ENCODE data around the gene GRM7.

Gene GRM7

DNA sequence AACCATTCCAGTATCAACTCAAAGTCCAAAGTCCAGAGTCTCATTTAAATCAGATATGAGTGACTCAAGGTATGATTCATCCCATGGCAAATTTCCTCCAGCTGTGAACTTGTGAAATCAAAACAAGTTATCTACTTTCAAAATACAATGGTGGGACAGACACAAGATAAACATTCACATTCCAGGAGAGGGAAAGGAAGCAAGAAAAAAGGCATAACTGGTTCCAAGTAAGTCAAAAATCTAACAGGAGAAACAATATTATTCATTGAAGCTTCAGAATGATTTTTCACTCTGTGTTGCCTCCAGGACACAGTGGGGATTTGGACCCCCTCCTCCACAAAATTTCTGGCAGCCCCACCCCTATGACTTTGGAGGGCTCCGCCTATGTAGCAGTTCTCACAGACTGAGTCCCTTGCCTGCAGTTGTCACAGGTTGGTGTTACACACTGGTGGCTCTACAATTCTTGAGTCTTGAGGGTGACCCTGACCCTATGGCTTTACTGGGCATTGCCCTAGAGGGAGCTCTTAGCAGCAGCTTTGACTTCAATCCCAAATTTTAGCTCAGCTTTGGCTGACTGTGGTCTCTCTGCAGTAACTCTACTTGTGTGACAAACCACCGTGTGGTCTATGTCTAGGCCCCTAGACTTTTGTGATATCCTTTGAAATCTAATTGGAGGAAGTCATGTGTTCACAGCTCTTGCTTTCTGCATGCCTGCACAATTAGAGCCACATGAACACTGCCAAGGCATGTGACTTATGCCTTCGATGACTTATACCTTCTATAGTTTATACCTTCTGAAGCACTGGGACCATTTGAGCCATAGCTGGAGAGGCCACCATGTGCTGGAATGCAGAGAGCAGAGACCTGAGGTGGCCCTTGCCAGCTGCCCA lies 644.2 kb downstream of the GRM7 start:
- no peak for DNase-seq (ENCODE audit: low read depth)

DNA sequence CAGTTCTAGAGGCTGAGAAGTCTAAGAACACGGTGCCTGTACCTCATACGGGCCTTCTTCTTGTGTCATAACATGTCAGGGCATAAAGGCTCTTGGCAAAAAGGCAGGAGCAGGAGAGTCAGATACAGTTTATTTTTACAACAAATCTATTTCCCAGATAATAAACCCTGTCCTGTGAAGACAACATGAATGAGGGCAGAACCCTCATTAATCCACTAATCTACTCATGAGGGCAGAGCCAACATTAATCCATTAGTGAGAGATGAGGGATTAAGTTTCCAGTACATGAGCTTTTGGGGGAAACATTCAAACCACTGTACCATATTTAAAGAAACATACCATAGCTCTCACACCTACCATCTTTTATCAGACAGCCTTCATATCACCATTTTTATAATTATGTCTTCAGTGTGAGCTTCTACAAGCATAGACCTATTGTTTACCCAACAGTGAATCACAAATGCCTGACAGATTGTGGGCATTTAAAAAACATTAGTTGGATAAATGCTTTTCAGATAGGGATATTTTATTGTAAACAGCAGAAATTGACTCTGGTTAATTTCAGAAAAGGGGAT lies 645.8 kb downstream of the GRM7 start:
- DNase-seq (ENCODE audit: low read depth), result no peak

DNA sequence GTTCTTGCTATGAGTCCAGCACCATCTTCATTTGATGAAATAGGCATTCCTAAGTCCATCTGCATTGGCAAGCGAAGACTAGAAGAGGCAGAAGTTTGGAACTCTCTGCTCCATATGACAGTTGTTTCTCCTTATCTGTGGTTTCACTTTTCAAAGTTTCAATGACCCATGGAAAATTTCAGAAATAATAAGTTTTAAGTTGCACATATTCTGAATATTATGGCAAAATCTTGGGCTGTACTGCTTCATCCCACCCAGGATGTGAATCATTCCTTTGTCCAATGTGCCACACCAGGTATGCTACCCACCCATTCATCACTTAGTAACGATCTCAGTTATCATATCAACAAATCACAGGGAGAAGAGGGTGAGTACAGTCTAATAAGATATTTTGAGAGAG lies 647.9 kb downstream of the GRM7 start:
- DNase-seq (ENCODE audit: low read depth), result no peak

GRCh38 chr3:7512048-7512447 lies 651.1 kb downstream of the GRM7 start:
- no peak for DNase-seq (ENCODE audit: low read depth)

GRCh38 chr3:7518026-7518425 lies 657.1 kb downstream of the GRM7 start:
- no peak for DNase-seq (ENCODE audit: low read depth)

GRCh38 chr3:7518456-7518855 lies 657.5 kb downstream of the GRM7 start:
- no peak for DNase-seq (ENCODE audit: low read depth)

DNA sequence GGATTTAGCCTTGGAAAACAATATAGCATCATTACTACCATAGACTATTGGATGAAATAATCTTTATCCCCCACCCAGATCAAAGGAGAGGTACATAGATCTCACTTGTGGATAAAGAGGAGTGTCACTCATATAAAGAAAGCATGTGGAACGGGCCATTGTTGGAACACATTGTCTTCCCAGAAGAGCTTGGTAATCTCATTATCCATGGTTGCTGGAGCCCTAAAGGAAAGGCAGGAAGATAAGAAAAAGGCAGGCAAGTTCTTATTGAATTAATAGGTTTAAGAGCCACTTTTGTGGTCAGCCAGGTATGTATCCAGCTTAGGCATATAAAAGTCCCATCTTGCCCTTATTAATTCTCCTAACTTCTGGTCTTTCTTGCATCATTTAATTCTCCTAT lies 659.1 kb downstream of the GRM7 start:
- no peak for DNase-seq (ENCODE audit: low read depth)

DNA sequence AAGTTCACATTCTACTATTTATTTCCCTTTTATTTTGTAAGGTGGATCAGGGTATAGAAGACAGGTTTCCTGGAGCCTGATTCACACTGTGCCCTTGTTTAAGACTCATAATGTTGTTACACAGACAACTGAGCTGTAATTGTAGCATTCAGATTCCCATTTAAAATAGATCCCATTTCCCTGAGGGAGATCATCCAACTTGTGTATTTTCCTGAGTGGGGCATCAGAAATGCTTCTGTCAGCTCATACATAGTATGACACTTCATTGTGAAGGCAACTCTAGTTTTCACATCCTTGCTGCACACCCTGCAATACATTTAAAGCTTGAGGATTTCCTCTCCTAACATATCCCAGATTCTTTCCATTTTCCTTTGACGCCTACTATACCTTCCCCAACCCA lies 659.7 kb downstream of the GRM7 start:
- DNase-seq (ENCODE audit: low read depth), result no peak

DNA sequence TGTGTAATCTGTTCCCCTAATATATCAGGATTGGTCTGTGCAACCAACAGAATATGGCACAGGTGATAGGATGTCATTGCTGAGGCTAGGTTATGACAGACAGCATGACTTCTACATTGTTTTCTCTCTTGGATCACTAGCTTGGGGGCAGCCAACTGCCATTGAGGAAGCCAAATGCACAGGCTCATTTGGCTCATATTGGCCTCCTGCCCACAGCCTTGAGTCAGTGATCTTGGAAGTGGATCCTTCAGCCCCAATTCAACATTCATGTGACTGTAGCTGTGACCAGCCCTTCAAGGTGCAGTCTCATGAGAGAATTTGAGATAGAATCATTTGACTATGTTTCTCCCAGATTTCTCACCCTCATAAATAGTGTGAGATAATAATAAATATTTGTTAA lies 675.6 kb downstream of the GRM7 start:
- no peak for DNase-seq (ENCODE audit: low read depth)

- no peak for DNase-seq (ENCODE audit: low read depth)
Measured at GRCh38 chr3:7536921-7537320, 676.0 kb downstream of the GRM7 start.

DNA sequence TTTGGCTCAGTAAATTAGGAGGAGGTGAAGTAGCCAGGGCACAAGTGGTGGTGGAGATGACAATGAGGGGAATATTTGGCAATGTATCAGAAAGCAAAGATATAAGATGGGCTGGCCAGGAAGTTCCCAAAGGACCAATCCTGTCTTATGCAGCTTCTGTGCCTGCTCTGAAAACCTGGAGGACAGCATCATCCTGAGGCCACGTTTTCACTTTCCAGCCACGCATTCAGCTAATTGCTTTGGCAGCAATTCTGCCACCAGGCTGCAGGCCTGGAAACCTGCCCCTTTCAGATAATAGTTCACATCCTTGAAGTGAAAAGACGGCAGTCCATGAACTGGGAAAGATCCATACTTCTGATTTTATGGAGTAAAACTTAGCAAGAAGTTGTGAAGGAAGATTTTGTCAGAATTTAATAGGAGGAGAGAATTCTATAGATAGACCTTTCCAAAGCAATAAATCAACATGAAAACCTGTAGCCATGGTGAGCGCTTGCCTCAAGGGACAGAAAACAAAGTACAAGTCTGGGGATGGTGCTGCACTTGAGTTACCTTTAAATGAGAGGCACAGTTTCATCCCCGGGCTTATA lies 682.5 kb downstream of the GRM7 start:
- no peak for DNase-seq (ENCODE audit: low read depth)

DNA sequence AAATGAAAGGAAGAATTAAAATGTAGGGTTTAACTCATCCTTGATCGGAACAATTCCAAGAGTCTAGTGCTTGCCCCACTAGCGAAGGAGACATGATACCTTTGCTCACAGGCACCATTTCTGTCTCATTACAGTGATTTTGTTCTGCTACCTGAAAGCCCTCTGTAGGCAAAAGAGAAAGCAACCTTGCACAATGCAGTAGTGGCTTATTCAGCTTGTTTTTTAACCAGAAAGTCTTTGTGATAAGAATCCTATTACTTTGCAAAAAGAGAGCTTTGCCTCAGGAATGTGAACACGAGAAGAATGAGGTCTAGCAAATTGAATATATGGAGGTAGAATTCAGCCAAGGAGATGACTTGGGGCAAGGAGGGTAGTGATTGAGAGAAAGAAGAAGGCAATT lies 684.4 kb downstream of the GRM7 start:
- DNase-seq (ENCODE audit: low read depth), result no peak

- DNase-seq (ENCODE audit: low read depth), result no peak
Measured at GRCh38 chr3:7546253-7546652, 685.3 kb downstream of the GRM7 start.

GRCh38 chr3:7547826-7548225 lies 686.9 kb downstream of the GRM7 start:
- DNase-seq (ENCODE audit: low read depth), result no peak

- DNase-seq (ENCODE audit: low read depth), result no peak
Measured at GRCh38 chr3:7562892-7563291, 702.0 kb downstream of the GRM7 start.

DNA sequence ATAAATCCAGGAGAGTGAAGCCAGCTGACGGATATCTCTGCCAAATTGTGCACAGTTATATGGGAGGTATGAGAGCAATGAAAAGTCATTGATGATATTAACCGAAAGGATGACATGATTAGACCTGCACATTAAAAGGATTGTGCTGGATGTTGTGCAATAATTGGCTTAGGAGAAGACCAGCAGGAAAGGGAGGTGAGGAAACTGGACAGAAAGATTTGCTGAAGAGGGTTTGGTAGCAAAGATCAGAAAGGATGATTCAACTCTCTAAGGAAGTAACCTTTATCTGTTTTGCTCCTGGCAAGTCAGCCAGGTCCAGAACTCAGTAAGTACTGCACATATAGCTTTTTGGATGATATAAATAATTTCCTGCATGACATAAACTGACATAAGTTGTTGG lies 704.7 kb downstream of the GRM7 start:
- no peak for DNase-seq (ENCODE audit: low read depth)

- DNase-seq (ENCODE audit: low read depth), result no peak
Measured at GRCh38 chr3:7567160-7567559, 706.2 kb downstream of the GRM7 start.

DNA sequence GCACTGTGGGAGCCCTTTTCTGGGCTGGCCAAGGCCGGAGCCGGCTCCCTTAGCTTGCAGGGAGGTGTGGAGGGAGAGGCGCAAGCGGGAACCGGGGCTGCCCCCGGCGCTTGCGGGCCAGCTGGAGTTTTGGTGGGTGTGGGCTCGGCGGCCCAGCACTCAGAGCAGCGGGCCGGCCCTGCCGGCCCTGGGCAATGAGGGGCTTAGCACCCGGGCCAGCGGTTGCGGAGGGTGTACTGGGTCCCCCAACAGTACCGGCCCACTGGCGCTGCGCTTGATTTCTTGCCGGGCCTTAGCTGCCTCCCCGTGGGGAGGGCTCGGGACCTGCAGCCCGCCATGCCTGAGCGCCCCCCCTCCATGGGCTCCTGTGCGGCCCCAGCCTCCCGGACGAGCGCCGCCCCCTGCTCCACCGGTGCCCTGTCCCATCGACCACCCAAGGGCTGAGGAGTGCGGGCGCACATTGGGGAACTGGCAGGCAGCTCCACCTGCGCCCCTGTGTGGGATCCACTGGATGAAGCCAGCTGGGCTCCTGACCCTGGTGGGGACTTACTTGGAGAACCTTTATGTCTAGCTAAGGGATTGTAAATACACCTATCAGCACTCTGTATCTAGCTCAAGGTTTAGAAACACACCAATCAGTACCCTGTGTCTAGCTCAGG lies 707.7 kb downstream of the GRM7 start:
- no peak for DNase-seq (ENCODE audit: low read depth)

- DNase-seq (ENCODE audit: low read depth), result no peak
Measured at GRCh38 chr3:7573330-7573729, 712.4 kb downstream of the GRM7 start.

DNA sequence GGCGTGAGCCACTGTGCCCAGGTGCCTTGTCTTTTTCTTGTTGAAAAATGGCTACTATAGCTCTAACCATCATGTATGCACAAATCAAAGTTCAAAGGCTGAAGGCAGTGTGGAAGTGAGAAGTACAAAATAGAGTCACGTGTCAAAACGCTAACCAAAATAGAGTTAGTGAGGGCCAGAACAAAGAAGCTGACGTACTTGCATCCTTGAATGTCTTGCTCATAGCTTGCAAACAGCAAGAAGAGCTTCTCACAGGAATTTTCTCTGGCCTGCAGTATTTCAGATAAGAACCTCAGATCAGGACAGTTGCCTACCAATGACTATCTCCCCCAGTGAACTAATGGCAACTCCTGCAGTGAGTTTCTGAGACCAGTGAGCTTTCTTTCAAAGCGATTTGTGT lies 713.5 kb downstream of the GRM7 start:
- DNase-seq (ENCODE audit: low read depth), result no peak

DNA sequence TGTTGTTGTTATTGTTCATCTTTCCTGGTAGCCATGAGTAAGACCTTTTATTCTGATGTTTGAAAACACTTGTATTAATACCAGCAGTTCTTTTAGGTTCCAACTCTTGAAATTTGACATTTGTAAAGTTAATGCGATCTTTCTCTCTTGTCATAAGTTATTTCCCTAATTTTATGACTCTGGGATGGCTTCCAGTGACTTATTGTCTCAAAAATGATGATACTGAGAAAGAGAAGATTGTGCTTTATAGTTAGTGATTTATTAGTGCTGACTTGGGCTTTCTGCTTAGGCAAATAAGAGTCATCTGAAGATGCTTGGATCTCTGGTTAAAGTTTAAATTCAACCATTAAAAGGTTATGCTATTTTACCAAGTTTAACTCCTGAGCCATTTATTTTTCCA lies 715.2 kb downstream of the GRM7 start:
- no peak for DNase-seq (ENCODE audit: low read depth)

GRCh38 chr3:7576506-7576905 lies 715.6 kb downstream of the GRM7 start:
- DNase-seq (ENCODE audit: low read depth), result no peak

- no peak for DNase-seq (ENCODE audit: low read depth)
Measured at GRCh38 chr3:7577513-7577912, 716.6 kb downstream of the GRM7 start.

Measured in stimulated activated CD8-positive, alpha-beta memory T cell treated with anti-CD3 and anti-CD28 coated beads, Interleukin-15, amount 100 ng/mL, for 1 hour (primary cell).